ENCODE results near the gene ARHGAP28. TPM values are rescaled to one million over a fixed set of nuclear protein-coding genes. Genes with fewer than 3 reads are reported as not detected.

ARHGAP28 gene
- total RNA-seq, 2 experiments from 2014 or later = not detected

DNA sequence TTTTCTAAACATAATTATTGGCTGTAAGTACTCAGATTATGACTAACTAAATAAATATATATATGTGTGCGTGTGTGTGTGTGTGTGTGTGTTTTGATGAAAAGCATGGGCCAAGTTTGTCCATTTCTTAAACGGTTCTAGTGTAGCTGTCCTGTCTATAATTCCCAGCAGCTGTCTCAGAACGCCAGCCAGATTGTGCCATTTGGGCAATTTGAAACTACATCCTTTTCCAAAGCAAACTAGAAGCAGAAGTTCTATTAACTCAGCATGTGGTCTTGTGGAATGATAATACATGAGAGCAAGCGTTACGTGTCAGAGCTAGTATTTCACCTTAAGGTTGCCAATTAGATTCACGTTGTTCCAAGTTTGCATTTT, 1.7 kb downstream of the ARHGAP28 start:
- H3K36me3 ChIP-seq (ENCODE audit: insufficient read depth, low read length) = no peaks in the 10 kb centered on the region
- CTCF ChIA-PET = no interaction called here

DNA sequence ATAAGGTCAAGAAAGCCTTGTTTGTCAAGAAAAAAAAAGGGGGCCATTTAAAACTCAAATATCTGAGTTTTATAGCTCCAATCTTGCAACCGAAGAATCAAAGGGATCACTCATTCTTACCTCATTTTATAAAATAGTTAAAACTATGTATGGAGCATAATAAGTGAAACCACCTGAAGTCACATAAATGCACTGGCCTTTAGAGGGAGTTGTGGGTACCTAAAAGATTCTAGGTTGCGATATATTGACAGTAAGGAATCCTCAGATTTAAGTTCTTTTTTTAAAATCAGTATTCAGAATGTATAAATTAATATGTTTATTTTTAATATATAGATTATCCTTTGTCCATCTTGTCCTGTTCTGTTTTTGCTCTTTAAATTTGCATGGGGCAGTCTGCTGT, 3.4 kb downstream of the ARHGAP28 start:
- DNase-seq = no peak
- H3K36me3 Mint-ChIP-seq (ENCODE audit: low read depth) = no peaks in the 10 kb centered on the region
- intact Hi-C loops (cut with DNase I, micrococcal nuclease) = no loop called here

More for the DNA sequence above, 1.7 kb downstream of the ARHGAP28 start:
- POLR2A ChIA-PET = no interaction called here
- no peak overlapping the region for H3K4me3 Mint-ChIP-seq
- TF ChIP-seq, protein P1, sequence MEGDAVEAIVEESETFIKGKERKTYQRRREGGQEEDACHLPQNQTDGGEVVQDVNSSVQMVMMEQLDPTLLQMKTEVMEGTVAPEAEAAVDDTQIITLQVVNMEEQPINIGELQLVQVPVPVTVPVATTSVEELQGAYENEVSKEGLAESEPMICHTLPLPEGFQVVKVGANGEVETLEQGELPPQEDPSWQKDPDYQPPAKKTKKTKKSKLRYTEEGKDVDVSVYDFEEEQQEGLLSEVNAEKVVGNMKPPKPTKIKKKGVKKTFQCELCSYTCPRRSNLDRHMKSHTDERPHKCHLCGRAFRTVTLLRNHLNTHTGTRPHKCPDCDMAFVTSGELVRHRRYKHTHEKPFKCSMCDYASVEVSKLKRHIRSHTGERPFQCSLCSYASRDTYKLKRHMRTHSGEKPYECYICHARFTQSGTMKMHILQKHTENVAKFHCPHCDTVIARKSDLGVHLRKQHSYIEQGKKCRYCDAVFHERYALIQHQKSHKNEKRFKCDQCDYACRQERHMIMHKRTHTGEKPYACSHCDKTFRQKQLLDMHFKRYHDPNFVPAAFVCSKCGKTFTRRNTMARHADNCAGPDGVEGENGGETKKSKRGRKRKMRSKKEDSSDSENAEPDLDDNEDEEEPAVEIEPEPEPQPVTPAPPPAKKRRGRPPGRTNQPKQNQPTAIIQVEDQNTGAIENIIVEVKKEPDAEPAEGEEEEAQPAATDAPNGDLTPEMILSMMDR (IDR thresholded peaks at IDR 0.05) = no peak
- no peak overlapping the region for H3K27ac Mint-ChIP-seq
- Histone ChIP-seq H3K9me3 (ENCODE audit: control insufficient read depth in 1 of 2, insufficient read depth in 1 of 2, low read length in 2 of 2) (peaks cover 0 to 7% of the 10 kb centered on the region in 2 experiments), H3K4me3 (ENCODE audit: low read length) (no peak overlapping the region), H3K27ac (ENCODE audit: low read depth in 1 of 2, low read length in 2 of 2) (no peak overlapping the region), H3K4me1 (ENCODE audit: insufficient read depth, low read length) (no peaks in the 10 kb centered on the region), H3K27me3 (ENCODE audit: control insufficient read depth in 1 of 2, insufficient read depth in 2 of 2, low read length in 2 of 2) (peaks cover 0 to 4% of the 10 kb centered on the region in 2 experiments)
- H3K27me3 Mint-ChIP-seq = peaks cover 43% of the 10 kb centered on the region
- intact Hi-C loops (cut with DNase I, micrococcal nuclease) = no loop called here
- H3K36me3 Mint-ChIP-seq (ENCODE audit: low read depth) = no peaks in the 10 kb centered on the region
- H3K4me1 Mint-ChIP-seq (ENCODE audit: low read depth) = peaks cover 9% of the 10 kb centered on the region
- ATAC-seq (ENCODE audit: poor library complexity) (no peak), DNase-seq (no peak)
- no peaks in the 10 kb centered on the region for H3K9me3 Mint-ChIP-seq

DNA sequence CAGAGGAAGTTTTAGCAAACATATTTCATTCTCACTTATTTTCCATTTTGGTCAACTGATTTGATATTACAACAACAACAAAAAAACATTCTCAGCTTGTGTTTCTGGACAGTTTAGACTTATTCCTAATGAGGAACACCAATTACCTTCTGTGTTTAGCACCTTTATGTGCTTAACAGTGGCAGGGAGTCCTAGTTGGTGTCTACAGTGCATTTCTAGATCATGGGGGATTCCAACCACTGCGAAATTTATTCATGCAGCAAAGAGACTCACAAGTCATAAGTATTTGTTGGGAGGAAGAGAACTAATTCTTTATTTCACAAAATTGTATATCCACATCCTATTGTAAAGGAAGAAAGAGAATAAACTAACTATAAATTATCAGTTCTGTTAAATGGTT, 4.2 kb downstream of the ARHGAP28 start:
- H3K4me3 Mint-ChIP-seq = no peak overlapping the region
- peaks cover 0 to 4% of the 10 kb centered on the region in 2 experiments for H3K27me3 ChIP-seq (ENCODE audit: control insufficient read depth in 1 of 2, insufficient read depth in 2 of 2, low read length in 2 of 2)
- no peaks in the 10 kb centered on the region for H3K36me3 Mint-ChIP-seq (ENCODE audit: low read depth)
- intact Hi-C loops (cut with DNase I, micrococcal nuclease) = no loop called here
- no peak overlapping the region for H3K27ac Mint-ChIP-seq
- no peak for DNase-seq
- H3K4me1 ChIP-seq (ENCODE audit: insufficient read depth, low read length) = no peaks in the 10 kb centered on the region
- H3K9me3 Mint-ChIP-seq = no peaks in the 10 kb centered on the region
- POLR2A ChIA-PET = no interaction called here
- H3K9me3 ChIP-seq (ENCODE audit: control insufficient read depth in 1 of 2, insufficient read depth in 1 of 2, low read length in 2 of 2) = peaks cover 0 to 7% of the 10 kb centered on the region in 2 experiments
- peaks cover 27% of the 10 kb centered on the region for H3K27me3 Mint-ChIP-seq
- TF ChIP-seq, protein P1 (IDR thresholded peaks at IDR 0.05) = no peak
- H3K36me3 ChIP-seq (ENCODE audit: insufficient read depth, low read length) = no peaks in the 10 kb centered on the region
- peaks cover 6% of the 10 kb centered on the region for H3K4me1 Mint-ChIP-seq (ENCODE audit: low read depth)
- no peak overlapping the region for H3K4me3 ChIP-seq (ENCODE audit: low read length)
- CTCF ChIA-PET = no interaction called here
- no peak overlapping the region for H3K27ac ChIP-seq (ENCODE audit: low read depth in 1 of 2, low read length in 2 of 2)
- no peak for ATAC-seq (ENCODE audit: poor library complexity)

More for the DNA sequence above, 3.4 kb downstream of the ARHGAP28 start:
- H3K4me3 Mint-ChIP-seq = no peak overlapping the region
- ChIA-PET POLR2A (no interaction called here), CTCF (no interaction called here)
- Histone ChIP-seq H3K4me1 (ENCODE audit: insufficient read depth, low read length) (no peaks in the 10 kb centered on the region), H3K9me3 (ENCODE audit: control insufficient read depth in 1 of 2, insufficient read depth in 1 of 2, low read length in 2 of 2) (peaks cover 0 to 7% of the 10 kb centered on the region in 2 experiments), H3K36me3 (ENCODE audit: insufficient read depth, low read length) (no peaks in the 10 kb centered on the region), H3K27ac (ENCODE audit: low read depth in 1 of 2, low read length in 2 of 2) (no peak overlapping the region), H3K27me3 (ENCODE audit: control insufficient read depth in 1 of 2, insufficient read depth in 2 of 2, low read length in 2 of 2) (peaks cover 0 to 4% of the 10 kb centered on the region in 2 experiments), H3K4me3 (ENCODE audit: low read length) (no peak overlapping the region)
- TF ChIP-seq, protein P1 (IDR thresholded peaks at IDR 0.05) = no peak
- no peaks in the 10 kb centered on the region for H3K9me3 Mint-ChIP-seq
- H3K4me1 Mint-ChIP-seq (ENCODE audit: low read depth) = peaks cover 9% of the 10 kb centered on the region
- H3K27ac Mint-ChIP-seq = no peak overlapping the region
- ATAC-seq (ENCODE audit: poor library complexity) = no peak
- H3K27me3 Mint-ChIP-seq = peaks cover 35% of the 10 kb centered on the region
